GM21528 (cell line): ENCODE data around the gene CCDC150.
"Not testable (repeated sequence)": the region's sequence is repeated elsewhere in the genome, so short reads cannot be mapped to it uniquely, and the experiment has no call there.

Experiments
- ATAC-seq: cut with Tn5 transposase; IDR thresholded peaks from one replicate; pipeline ENCODE4 v1.9.1; 2021; ENCODE audit warnings: mild to moderate bottlenecking, moderate library complexity; ENCODE audit not compliant: unreplicated experiment, low FRiP score

CCDC150 gene

GRCh38 chr2:196703695-196704094 is 64.2 kb downstream of the CCDC150 start:
- ATAC-seq, result no peak

GRCh38 chr2:196710056-196710455 is 70.5 kb downstream of the CCDC150 start:
- ATAC-seq, result not testable (repeated sequence)

GRCh38 chr2:196711625-196712024 is 72.1 kb downstream of the CCDC150 start:
- ATAC-seq, result no peak

GRCh38 chr2:196712867-196713266 is 73.4 kb downstream of the CCDC150 start:
- no peak for ATAC-seq

- no peak for ATAC-seq
Measured at GRCh38 chr2:196718419-196719109, 79.0 kb downstream of the CCDC150 start.

- no peak for ATAC-seq
Measured at GRCh38 chr2:196719110-196719872, 79.8 kb downstream of the CCDC150 start.

GRCh38 chr2:196723571-196723970 is 84.1 kb downstream of the CCDC150 start:
- ATAC-seq, result no peak

GRCh38 chr2:196725218-196725617 is 85.7 kb downstream of the CCDC150 start:
- no peak for ATAC-seq

- no peak for ATAC-seq
Measured at GRCh38 chr2:196725882-196726281, 86.4 kb downstream of the CCDC150 start.

GRCh38 chr2:196729418-196729817 is 89.9 kb downstream of the CCDC150 start:
- ATAC-seq, result no peak

GRCh38 chr2:196736646-196737045 is 97.1 kb downstream of the CCDC150 start:
- ATAC-seq, result not testable (repeated sequence)

- no peak for ATAC-seq
Measured at GRCh38 chr2:196737046-196737445, 97.5 kb downstream of the CCDC150 start.

GRCh38 chr2:196739031-196739430 is 99.5 kb downstream of the CCDC150 start:
- ATAC-seq, result no peak

- ATAC-seq, result no peak
Measured at GRCh38 chr2:196742216-196742615, 102.7 kb downstream of the CCDC150 start.

GRCh38 chr2:196742685-196743084 is 103.2 kb downstream of the CCDC150 start:
- no peak for ATAC-seq

GRCh38 chr2:196743165-196743564 is 103.7 kb downstream of the CCDC150 start:
- ATAC-seq, result no peak

- ATAC-seq, result no peak
Measured at GRCh38 chr2:196745711-196746110, 106.2 kb downstream of the CCDC150 start.

GRCh38 chr2:196747400-196747799 is 107.9 kb downstream of the CCDC150 start:
- no peak for ATAC-seq

GRCh38 chr2:196748123-196748522 is 108.6 kb downstream of the CCDC150 start:
- ATAC-seq, result no peak

- ATAC-seq, result no peak
Measured at GRCh38 chr2:196750291-196750923, 110.9 kb downstream of the CCDC150 start.

GRCh38 chr2:196750977-196751631 is 111.6 kb downstream of the CCDC150 start:
- ATAC-seq, result peak; percentile 92
